22Rv1 (cell line): ENCODE data around the gene C3orf18.

Experiments
- H3K27ac ChIP-seq: fragments of 450-650 bp; 2 replicates; pipeline ENCODE4 v1.5.1; 2017
- CTCF ChIP-seq: fragments of 450-650 bp; IDR thresholded peaks from 2 replicates; pipeline ENCODE4 v1.5.1; 2017; ENCODE audit warnings: mild to moderate bottlenecking
- ZFX ChIP-seq: fragments of 450-650 bp; IDR thresholded peaks from 2 replicates; pipeline ENCODE4 v1.6.1; 2017; ENCODE audit warnings: antibody characterized with exemption, borderline replicate concordance

The C3orf18 gene

GRCh38 chr3:50611464-50612233 lies 44.1 kb upstream of the C3orf18 start, which contains the start of gene CISH:
Gene CISH (minus strand): TSS chr3:50611774. CDS start chr3:50611650, 124 bp downstream.
- peak within 1 kb of the TSS; percentile 62 for H3K27ac ChIP-seq
- TF ChIP-seq ZFX = no peak
- peak; percentile 54 for TF ChIP-seq CTCF

- peak overlapping the region; percentile 62 for H3K27ac ChIP-seq
- TF ChIP-seq ZFX = no peak
- TF ChIP-seq CTCF = no peak
Observed at GRCh38 chr3:50610992-50611463, 43.5 kb upstream of the C3orf18 start.

- no peak for TF ChIP-seq CTCF
- no peak for TF ChIP-seq ZFX
- no peak overlapping the region for H3K27ac ChIP-seq
Observed at GRCh38 chr3:50610181-50610971, 42.8 kb upstream of the C3orf18 start.

- TF ChIP-seq ZFX (no peak), CTCF (no peak)
- H3K27ac ChIP-seq = no peak overlapping the region
Observed at GRCh38 chr3:50609763-50610085, 42.2 kb upstream of the C3orf18 start.

- H3K27ac ChIP-seq = no peak overlapping the region
- no peak for TF ChIP-seq CTCF
- no peak for TF ChIP-seq ZFX
Observed at GRCh38 chr3:50609071-50609762, 41.7 kb upstream of the C3orf18 start.

GRCh38 chr3:50608278-50608677 lies 40.7 kb upstream of the C3orf18 start:
- TF ChIP-seq ZFX (no peak), CTCF (no peak)
- H3K27ac ChIP-seq = no peak overlapping the region
